Neural crest cell (in vitro differentiated cells): ENCODE results near the gene CPHXL. TPM values are rescaled to one million over a fixed set of nuclear protein-coding genes. Genes with fewer than 3 reads are reported as not detected.

ENCODE experiments used
- DNase-seq: peaks from one replicate; pipeline ENCODE4 v3.0.0; 2021; ENCODE audit warnings: low read depth, mixed read lengths, low spot score
- H3K27ac Mint-ChIP-seq: one replicate; pipeline ENCODE4 v1.8.0; 2021; ENCODE audit warnings: mild to moderate bottlenecking, mixed read lengths; ENCODE audit not compliant: unreplicated experiment
- H3K27me3 Mint-ChIP-seq: 2 replicates; pipeline ENCODE4 v1.8.0; 2021; ENCODE audit warnings: low read depth, mild to moderate bottlenecking, mixed read lengths
- H3K36me3 Mint-ChIP-seq: 2 replicates; pipeline ENCODE4 v1.8.0; 2021; ENCODE audit warnings: low read depth, mild to moderate bottlenecking, mixed read lengths
- H3K4me1 Mint-ChIP-seq: 2 replicates; pipeline ENCODE4 v1.8.0; 2021; ENCODE audit warnings: mixed read lengths
- H3K4me3 Mint-ChIP-seq: one replicate; pipeline ENCODE4 v1.8.0; 2021; ENCODE audit warnings: mild to moderate bottlenecking, mixed read lengths
- H3K9me3 Mint-ChIP-seq: 2 replicates; pipeline ENCODE4 v1.8.0; 2021; ENCODE audit warnings: mixed read lengths
- total RNA-seq: library from RNA; stranded (reverse); gene quantifications from 2 replicates; pipeline ENCODE4 v1.2.1, GENCODE V29; 2021
- TF ChIP-seq, protein P1 (sequence below): fragments of 200-600 bp; sonication (generic); conservative IDR thresholded peaks from 2 replicates; pipeline ENCODE4 v1.5.0; 2021; ENCODE audit warnings: antibody characterized with exemption, mild to moderate bottlenecking

CPHXL gene
- total RNA-seq, 1 donor from 2014 or later = not detected

DNA sequence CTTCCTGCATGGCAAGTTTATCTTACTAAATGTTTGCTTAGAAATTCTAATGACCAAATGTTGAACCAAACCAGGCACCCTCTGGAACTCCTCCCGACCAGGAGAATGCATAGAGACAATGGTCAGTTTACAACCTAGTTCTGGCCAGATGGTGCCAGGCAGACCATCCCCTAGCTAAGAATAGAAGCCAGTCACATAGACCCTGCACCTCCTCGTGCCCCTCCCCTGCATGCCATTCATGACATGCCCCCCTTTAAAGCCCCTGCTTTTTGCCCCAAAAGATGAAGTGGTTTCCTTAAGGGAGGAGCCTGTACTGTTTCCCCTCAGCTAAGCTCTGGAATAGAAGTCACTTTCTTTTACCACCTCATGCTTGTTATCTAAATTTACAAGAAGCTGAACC lies 6.6 kb upstream of the CPHXL start:
- Mint-ChIP-seq H3K4me1 (no peaks in the 10 kb centered on the region), H3K36me3 (no peaks in the 10 kb centered on the region), H3K27me3 (no peaks in the 10 kb centered on the region), H3K9me3 (peaks cover 2% of the 10 kb centered on the region), H3K4me3 (no peak overlapping the region), H3K27ac (no peak overlapping the region)
- DNase-seq = no peak
- TF ChIP-seq, protein P1, sequence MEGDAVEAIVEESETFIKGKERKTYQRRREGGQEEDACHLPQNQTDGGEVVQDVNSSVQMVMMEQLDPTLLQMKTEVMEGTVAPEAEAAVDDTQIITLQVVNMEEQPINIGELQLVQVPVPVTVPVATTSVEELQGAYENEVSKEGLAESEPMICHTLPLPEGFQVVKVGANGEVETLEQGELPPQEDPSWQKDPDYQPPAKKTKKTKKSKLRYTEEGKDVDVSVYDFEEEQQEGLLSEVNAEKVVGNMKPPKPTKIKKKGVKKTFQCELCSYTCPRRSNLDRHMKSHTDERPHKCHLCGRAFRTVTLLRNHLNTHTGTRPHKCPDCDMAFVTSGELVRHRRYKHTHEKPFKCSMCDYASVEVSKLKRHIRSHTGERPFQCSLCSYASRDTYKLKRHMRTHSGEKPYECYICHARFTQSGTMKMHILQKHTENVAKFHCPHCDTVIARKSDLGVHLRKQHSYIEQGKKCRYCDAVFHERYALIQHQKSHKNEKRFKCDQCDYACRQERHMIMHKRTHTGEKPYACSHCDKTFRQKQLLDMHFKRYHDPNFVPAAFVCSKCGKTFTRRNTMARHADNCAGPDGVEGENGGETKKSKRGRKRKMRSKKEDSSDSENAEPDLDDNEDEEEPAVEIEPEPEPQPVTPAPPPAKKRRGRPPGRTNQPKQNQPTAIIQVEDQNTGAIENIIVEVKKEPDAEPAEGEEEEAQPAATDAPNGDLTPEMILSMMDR = no peak

GRCh38 chr16:75727221-75727620 lies 931 bp upstream of the CPHXL start:
- DNase-seq = no peak
- no peak overlapping the region for H3K4me3 Mint-ChIP-seq
- no peaks in the 10 kb centered on the region for H3K9me3 Mint-ChIP-seq
- H3K27me3 Mint-ChIP-seq = no peaks in the 10 kb centered on the region
- no peaks in the 10 kb centered on the region for H3K4me1 Mint-ChIP-seq
- TF ChIP-seq, protein P1 = no peak
- H3K36me3 Mint-ChIP-seq = no peaks in the 10 kb centered on the region
- no peak overlapping the region for H3K27ac Mint-ChIP-seq

GRCh38 chr16:75718452-75718851 lies 7.8 kb downstream of the CPHXL start:
- TF ChIP-seq, protein P1 = no peak
- no peak overlapping the region for H3K27ac Mint-ChIP-seq
- peaks cover 6% of the 10 kb centered on the region for H3K9me3 Mint-ChIP-seq
- no peak for DNase-seq
- H3K27me3 Mint-ChIP-seq = peaks cover 8% of the 10 kb centered on the region
- H3K4me3 Mint-ChIP-seq = no peak overlapping the region
- no peaks in the 10 kb centered on the region for H3K4me1 Mint-ChIP-seq
- H3K36me3 Mint-ChIP-seq = peaks cover 5% of the 10 kb centered on the region

DNA sequence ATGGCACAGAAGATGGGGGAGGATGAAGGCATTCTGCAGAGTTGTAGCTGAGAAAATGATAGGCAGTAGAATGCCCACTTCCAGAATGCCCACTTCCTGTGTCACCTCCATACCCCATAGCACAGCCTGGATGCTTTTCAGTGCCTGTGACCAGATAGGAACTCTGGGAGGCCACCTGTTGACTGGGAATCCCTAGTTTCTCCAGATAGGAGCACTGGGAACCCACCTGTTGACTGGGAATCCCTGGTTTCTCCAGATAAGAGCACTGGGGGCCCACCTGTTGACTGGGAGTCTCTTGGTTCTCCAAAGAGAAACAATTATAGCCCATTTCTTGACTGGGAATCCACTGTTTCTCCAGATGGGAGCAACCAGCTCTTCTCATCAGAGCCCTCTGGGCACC lies 11.6 kb downstream of the CPHXL start:
- Mint-ChIP-seq H3K4me1 (no peaks in the 10 kb centered on the region), H3K27me3 (peaks cover 8% of the 10 kb centered on the region), H3K4me3 (no peak overlapping the region), H3K36me3 (peaks cover 5% of the 10 kb centered on the region), H3K27ac (no peak overlapping the region), H3K9me3 (peaks cover 12% of the 10 kb centered on the region)
- DNase-seq = no peak
- TF ChIP-seq, protein P1 = no peak

- Mint-ChIP-seq H3K9me3 (peaks cover 15% of the 10 kb centered on the region), H3K36me3 (peaks cover 2% of the 10 kb centered on the region), H3K27me3 (peaks cover 4% of the 10 kb centered on the region), H3K27ac (no peak overlapping the region), H3K4me1 (no peaks in the 10 kb centered on the region), H3K4me3 (no peak overlapping the region)
- DNase-seq = no peak
- TF ChIP-seq, protein P1 = no peak
Measured at GRCh38 chr16:75710344-75710743, 15.9 kb downstream of the CPHXL start.

DNA sequence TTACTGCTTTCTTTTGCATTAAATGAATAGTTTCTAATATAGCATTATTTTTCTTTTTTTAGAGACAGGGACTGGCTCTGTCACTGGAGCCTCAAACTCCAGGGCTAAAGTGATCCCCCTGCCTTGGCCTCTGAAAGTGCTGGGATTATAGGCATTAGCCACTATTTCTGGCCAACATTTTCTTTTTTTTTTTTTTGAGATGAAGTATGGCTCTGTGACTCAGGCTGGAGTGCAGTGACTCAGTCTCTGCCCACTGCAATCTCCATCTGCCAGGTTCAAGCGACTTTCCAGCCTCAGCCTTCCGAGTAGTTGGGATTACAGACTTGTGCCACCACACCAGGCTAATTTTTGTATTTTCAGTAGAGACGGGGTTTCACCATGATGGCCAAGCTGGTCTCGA lies 23.0 kb downstream of the CPHXL start:
- Mint-ChIP-seq H3K4me1 (no peaks in the 10 kb centered on the region), H3K4me3 (no peak overlapping the region), H3K27ac (no peak overlapping the region), H3K36me3 (no peaks in the 10 kb centered on the region), H3K9me3 (peaks cover 4% of the 10 kb centered on the region), H3K27me3 (no peaks in the 10 kb centered on the region)
- DNase-seq = no peak
- TF ChIP-seq, protein P1 = no peak
